GM12891 (cell line): Measurements from ENCODE around the gene APOBEC3H.

Experiments used
- POLR2A ChIP-seq: IDR thresholded peaks from 2 replicates; pipeline ENCODE4 v1.6.1; 2011; ENCODE audit warnings: low read depth, low read length, control low read depth
- POLR2AphosphoS5 ChIP-seq: IDR thresholded peaks from 2 replicates; pipeline ENCODE4 v1.6.1; 2011; ENCODE audit warnings: low read depth, low read length, control low read depth
- TAF1 ChIP-seq: IDR thresholded peaks from 2 replicates; pipeline ENCODE4 v1.6.1; 2011; ENCODE audit warnings: low read depth, low read length, control low read depth

DNA sequence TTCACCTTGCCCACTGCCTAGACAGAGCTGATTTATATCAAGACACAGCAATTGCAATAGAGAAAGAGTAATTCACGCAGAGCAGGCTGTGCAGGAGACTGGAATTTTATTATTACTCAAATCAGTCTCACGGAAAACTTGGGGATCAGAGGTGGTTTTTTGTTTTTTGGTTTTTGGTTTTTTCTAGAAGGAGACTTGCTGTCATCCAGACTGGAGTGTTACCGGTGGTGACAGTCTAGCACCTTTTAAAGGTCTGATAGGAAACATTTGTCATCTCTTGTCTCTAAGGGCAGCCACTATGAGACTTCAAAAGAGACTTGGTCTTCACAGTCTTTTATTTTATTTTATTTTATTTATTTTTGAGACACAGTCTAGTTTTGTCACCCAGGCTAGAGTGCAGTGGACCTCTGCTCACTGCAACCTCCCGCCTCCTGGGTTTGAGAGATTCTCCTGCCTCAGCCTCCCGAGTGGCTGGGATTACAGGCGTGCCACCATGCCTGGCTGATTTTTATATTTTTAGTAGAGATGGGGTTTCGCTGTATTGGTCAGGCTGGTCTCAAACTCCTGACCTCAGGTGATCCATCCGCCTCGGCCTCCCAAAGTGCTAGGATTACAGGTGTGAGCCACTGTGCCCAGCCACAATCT is 19.1 kb downstream of the APOBEC3H start:
- TF ChIP-seq POLR2AphosphoS5 (no peak), POLR2A (no peak), TAF1 (no peak)
